ENCODE results near the gene GRK5.

The GRK5 gene

GRCh38 chr10:119420950-119421875, 213.8 kb downstream of the GRK5 start:
- Histone ChIP-seq H3K9me3 (no peaks in the 10 kb centered on the region), H3K27me3 (no peaks in the 10 kb centered on the region), H3K36me3 (peaks cover 23% of the 10 kb centered on the region), H3K27ac (no peak overlapping the region), H3K4me1 (ENCODE audit: control insufficient read depth in 1 of 2, insufficient read depth in 1 of 2, low read depth in 1 of 2, low read length in 1 of 2) (peaks cover 0 to 3% of the 10 kb centered on the region in 2 experiments), H3K4me3 (ENCODE audit: low read depth in 1 of 2, low read length in 1 of 2) (no peak overlapping the region)
- TF ChIP-seq CTCF (IDR thresholded peaks at IDR 0.05), result no peak

- no peak overlapping the region for H3K4me3 ChIP-seq (ENCODE audit: low read depth in 1 of 2, low read length in 1 of 2)
- no peaks in the 10 kb centered on the region for H3K27me3 ChIP-seq
- no peak overlapping the region for H3K27ac ChIP-seq
- H3K36me3 ChIP-seq, result peaks cover 32% of the 10 kb centered on the region
- no peaks in the 10 kb centered on the region for H3K9me3 ChIP-seq
- no peak for TF ChIP-seq CTCF (IDR thresholded peaks at IDR 0.05)
- no peaks in the 10 kb centered on the region for H3K4me1 ChIP-seq (ENCODE audit: control insufficient read depth in 1 of 2, insufficient read depth in 1 of 2, low read depth in 1 of 2, low read length in 1 of 2)
Observed at GRCh38 chr10:119421891-119422681, 214.7 kb downstream of the GRK5 start.

GRCh38 chr10:119422682-119423509, 215.5 kb downstream of the GRK5 start:
- Histone ChIP-seq H3K9me3 (no peaks in the 10 kb centered on the region), H3K4me1 (ENCODE audit: control insufficient read depth in 1 of 2, insufficient read depth in 1 of 2, low read depth in 1 of 2, low read length in 1 of 2) (no peaks in the 10 kb centered on the region), H3K27me3 (no peaks in the 10 kb centered on the region), H3K27ac (no peak overlapping the region), H3K4me3 (ENCODE audit: low read depth in 1 of 2, low read length in 1 of 2) (no peak overlapping the region), H3K36me3 (peaks cover 40% of the 10 kb centered on the region)
- no peak for TF ChIP-seq CTCF (IDR thresholded peaks at IDR 0.05)

GRCh38 chr10:119423510-119424257, 216.3 kb downstream of the GRK5 start:
- no peaks in the 10 kb centered on the region for H3K27me3 ChIP-seq
- H3K4me3 ChIP-seq (ENCODE audit: low read depth in 1 of 2, low read length in 1 of 2), result no peak overlapping the region
- H3K9me3 ChIP-seq, result no peaks in the 10 kb centered on the region
- no peak for TF ChIP-seq CTCF (IDR thresholded peaks at IDR 0.05)
- H3K4me1 ChIP-seq (ENCODE audit: control insufficient read depth in 1 of 2, insufficient read depth in 1 of 2, low read depth in 1 of 2, low read length in 1 of 2), result no peaks in the 10 kb centered on the region
- H3K36me3 ChIP-seq, result peaks cover 46% of the 10 kb centered on the region
- no peak overlapping the region for H3K27ac ChIP-seq

All from neutrophil (primary cell).